Head of caudate nucleus (tissue), 42 donors: Measurements from ENCODE around the gene DNM3.

ENCODE experiments used
- DNase-seq, 42 donors: peaks; one replicate each; pipeline versions ENCODE4 v3.0.0 to v3.0.0-alpha.2; 2020 to 2021; ENCODE audit warnings: mixed read lengths in 7 of 42
- intact Hi-C: fragments of 100-400 bp; cut with DNase I; formaldehyde crosslinking; loops from one replicate; pipeline ENCODE4 v1.15.0; 2022

The DNM3 gene

DNA sequence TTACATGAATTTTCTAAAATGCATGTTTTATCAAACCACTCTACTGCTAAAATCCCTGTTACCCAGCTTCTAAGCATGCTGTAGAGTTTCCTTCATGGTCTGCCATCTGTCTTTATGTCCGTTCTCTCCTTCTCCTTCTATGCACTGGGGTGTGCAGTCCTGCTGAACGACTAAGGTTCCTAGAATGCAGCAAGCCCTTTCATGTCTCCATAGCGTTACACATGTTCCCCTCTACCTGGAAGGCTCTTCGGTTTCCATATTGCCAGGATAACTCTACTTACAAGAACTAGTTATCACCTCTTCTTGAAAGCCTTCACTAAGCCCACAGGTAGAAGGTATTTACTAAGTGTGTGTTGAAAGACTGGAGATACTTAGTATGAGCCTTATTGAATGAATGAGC, 22.2 kb downstream of the DNM3 start:
- DNase-seq, result no peak
- intact Hi-C loops, result no loop called here

DNA sequence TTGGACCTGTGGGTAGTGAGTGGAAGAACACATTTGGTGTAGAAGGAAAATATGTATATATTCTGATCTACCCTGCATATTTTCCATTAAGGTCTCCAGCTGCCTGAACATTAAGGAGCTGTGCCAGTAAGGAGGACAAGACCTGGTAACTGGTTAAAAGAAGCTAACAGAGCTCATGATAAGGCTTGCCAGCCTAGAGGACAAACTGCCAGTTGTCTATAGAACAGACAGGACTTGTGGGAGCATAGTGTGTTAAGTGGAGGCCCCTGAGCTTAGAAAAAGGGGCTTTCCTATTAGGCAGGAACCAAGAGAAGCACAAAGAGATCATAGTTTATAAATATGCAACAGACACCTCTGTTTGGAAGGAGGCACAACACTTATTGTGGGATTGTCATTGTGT, 23.0 kb downstream of the DNM3 start:
- DNase-seq, result no peak
- intact Hi-C loops, result no loop called here

DNA sequence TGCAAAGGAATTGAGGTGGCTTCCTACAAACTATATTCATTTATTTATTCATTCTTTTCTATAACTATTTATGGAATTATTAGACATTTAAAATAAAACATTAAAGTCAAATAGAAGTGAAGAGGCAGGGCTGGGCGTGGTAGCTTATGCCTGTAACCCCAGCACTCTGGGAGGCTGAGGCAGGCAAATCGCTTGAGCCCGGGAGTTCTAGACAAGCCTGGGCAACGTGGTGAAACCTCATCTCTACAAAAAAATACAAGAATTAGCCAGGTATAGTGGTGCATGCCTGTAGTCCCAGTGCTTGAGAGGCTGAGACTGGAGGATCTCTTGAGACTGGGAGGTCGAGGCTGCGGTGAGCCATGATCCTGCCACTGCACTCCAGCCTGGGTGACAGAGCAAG, 23.8 kb downstream of the DNM3 start:
- DNase-seq, result no peak
- intact Hi-C loops, result no loop called here

DNA sequence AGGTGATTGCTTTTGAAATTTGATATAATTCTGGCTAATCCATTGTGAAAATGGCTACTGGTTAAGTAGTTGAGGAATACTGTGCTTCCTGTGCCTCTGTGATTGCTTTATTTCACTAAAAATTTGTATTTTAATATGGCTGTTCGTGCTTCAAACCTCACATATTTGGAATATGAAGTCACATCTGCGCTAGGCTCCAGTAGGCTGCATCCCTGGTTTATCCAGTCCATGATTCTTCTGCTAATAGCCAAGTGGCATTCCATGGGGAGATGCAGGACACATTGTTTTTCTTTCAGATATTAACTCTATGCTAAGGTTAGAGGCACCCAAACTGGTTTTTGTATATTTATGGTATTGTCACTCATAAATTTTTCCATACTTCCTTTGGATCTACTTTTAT, 25.9 kb downstream of the DNM3 start:
- intact Hi-C loops, result no loop called here
- DNase-seq, result no peak

DNA sequence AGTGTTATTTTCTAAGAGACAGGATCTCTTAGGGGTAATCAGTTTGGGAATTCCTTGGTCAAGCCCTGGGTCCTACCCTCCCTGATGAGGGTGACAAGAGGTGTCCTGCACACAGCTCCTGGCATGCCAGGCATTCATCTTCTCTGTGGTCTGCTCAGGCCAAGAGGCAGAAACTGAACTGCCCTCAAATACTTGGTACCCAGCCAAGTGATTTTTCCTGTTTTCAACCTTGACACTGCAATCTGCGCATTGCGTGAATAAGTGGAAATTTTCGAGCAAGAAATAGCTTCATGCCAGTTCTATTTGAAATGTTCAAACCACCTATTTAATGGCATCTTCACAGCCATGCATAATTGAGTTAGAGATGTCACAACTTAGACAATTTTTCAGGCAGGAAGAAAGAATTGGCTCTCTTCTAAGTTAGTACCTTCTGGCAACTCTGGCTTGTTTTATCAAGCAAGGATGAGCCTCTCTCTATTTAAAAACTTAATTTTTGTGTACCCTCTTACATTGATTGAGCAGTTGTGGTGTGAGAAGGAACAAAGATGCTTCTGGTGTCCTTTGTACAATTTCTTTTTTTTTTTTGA, 27.0 kb downstream of the DNM3 start:
- peak in 3 of 42 donors; percentile 14 to 20 (median 15) for DNase-seq
- intact Hi-C loops, result no loop called here

DNA sequence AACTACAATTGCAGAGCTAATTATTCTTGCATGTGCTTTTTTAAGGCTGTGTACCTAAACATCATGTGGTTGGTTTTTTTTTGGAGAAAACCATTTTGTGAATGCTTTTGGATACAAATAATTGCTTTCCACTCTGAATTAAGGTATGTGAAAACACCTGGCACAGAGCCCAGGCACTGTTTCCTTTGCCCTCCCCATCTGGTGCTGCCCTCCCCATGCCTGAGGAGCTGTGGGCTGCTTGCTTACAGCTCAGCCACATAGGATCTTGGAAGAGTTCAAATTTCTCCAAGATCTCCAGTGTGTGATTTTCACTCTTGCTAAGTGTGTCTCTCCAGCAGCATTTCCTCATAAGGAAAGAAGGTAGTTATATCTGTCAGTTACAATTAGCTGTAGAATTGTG, 27.8 kb downstream of the DNM3 start:
- peak in 1 of 42 donors; percentile 46 for DNase-seq
- intact Hi-C loops, result no loop called here

DNA sequence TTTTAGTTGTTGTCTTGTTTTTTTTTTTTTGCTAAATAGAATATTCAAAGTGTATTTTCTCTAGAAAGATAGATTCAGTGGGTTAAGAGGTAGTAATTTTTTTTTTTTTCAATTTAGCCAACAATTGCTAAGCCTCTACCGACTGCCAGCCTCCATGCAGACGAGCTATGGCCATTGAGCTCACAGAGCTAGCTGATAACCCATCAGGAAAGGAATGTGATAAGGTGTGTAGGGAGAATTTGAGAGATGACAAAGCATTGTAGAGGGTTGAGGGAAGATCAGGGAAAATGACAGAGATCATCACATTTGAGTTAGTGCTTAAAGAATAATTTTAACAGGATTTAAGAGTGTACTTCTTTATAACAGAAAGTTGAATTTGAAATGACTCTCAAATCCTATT, 30.6 kb downstream of the DNM3 start:
- intact Hi-C loops, result no loop called here
- DNase-seq, result no peak

DNA sequence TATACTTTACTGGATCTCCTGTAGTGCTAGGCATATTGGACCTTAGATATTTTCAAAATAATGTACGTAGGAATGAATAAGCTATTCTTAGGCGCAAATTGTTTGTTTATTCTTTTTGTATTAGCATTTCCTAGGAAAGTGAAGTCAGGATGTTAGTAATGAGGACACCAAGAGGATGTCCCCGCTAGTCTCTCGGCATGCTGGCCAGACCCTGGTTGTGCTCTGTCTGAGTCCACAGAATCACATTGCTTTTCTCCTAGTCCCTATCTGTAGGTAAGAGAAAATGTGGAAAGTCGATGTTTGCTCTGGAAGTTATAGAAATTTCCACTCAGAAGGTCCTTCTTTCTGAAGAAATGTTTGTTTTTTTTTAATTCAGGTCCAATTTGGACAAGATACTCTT, 31.1 kb downstream of the DNM3 start:
- peak in 1 of 42 donors; percentile 19 for DNase-seq
- intact Hi-C loops, result no loop called here

DNA sequence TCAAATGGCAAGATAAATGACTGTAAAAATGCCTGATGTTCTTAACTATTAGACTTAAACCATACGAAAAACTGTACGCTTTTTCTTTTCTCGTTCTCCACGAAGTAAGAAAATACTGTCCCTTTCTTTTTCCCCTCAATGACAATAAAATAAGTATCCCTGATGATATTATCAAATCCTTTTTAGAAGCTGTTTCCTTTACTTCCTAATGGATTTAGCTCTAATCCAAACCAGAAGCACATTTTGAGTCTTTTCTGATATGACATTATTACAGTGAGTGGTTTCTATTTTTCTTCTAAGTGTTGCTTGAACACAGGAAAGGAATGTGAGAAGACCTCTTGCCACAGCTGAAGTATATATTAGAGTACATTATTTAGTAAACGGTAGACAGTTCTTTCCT, 32.4 kb downstream of the DNM3 start:
- intact Hi-C loops, result no loop called here
- DNase-seq, result no peak

DNA sequence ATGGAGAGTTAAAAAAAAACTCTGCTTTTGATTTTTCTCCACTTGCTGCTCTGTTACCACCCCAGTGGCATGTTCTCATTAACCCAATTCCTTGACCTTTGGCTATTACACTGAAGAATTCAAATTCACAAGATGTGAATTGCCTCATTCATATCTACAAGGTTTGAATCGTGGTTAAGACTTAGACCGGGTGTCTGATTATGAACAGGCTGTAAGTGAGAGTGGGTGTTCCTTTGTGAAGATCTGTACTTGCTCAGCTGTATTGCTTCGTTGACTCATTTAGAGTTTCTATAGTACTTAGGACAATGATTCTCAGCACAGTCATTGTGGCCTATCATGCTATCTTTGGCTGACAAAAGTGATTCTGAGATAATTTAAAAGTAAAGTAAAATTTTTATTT, 36.4 kb downstream of the DNM3 start:
- peak in 2 of 42 donors; percentile 36 to 38 for DNase-seq
- intact Hi-C loops, result no loop called here

DNA sequence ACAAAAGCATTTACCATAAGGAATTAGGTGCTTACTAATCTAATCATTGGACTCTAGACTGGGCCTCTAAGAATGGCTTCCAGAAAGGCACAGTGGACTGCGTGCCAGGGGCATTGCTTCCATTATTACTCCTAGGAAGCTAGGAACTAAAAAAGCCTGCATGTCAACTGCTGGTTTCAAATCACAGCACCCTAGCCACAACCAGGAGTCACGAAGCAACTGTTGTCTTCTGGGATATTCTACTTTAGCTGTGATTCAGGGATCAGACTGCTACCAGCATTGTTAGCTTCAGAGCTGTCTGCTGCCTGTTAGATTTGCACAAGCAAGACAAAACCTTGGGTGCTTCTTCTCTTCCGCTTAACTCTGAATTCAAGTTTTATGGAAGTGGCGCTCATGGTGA, 38.3 kb downstream of the DNM3 start:
- intact Hi-C loops, result no loop called here

DNA sequence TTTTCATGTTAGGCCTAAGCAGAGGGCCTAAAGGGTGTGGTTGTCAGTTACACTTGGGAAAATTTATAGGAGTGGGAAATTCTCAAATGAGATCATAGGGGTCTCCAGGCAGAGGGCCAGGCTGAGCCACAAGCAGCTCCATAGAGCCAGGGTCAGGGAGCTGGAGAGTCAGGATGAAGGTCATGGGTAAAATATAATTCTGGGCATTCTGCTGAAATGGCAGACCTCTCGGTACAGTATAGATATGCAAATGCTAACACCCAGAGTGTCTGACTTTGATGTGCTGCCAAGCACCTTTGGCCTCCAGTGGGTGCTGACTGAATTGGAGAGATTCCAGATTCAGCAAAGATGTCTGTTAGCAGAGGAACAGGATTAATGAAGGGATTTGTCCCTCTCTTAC, 40.1 kb downstream of the DNM3 start:
- intact Hi-C loops, result no loop called here
- DNase-seq, result no peak

More for the DNA sequence above, 38.3 kb downstream of the DNM3 start:
- no peak for DNase-seq

DNA sequence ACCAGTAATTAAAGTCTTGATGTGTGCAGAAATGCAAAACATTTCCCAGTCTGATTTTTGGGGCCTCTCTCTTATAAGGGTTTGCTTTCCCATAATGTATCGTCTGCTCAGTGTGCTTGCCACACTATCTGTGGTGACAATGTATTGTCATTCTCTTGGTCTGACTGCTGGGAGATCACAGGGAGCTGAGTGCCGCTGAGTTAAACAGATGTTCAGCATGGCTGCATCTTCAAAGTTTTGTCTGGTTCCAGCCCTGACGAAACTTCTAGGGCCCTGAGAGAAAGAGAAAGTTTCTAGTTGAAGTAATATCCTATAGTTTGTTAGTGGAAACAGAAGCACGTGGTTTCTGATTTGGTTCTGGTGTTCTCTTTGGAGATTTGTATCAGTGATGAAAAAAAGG, 42.6 kb downstream of the DNM3 start:
- intact Hi-C loops, result no loop called here
- no peak for DNase-seq

DNA sequence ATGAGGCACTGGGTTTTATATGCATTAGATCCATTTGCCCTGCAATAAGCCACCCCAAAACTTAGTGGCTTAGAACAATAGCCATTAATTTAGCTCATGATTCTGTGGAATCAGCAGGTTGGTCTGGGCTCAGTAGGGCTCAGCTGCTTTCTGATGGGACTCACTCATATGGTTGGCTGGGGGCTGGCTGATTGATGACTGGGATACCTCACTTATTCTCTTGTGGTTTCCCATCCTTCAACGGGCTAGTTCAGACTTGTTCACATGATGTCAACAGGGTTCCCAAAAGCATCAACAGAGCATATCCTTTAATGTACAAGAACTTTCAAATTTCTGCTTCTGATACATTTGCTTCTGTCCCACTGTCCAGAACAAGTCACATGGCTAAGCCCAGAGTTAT, 43.2 kb downstream of the DNM3 start:
- no peak for DNase-seq
- intact Hi-C loops, result no loop called here

DNA sequence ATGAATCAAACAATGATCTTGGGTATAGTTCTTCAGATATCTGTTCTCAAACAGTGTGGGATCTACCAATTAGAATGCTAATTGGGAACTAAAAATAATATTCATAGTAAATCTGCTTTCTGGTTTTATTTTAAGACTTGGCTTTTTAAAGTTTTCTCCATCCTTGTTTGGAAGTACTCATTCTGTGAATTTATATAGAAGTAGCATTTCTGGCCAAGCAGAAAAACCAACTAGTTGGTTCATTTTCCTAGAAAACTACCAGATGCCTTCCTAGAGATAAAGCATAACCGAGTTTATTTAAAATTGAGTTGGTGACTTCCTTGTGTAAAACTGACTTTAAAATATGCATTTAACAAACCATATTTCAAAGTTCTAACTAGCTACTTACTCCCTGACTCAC, 48.8 kb downstream of the DNM3 start:
- intact Hi-C loops, result no loop called here
- DNase-seq, result no peak

DNA sequence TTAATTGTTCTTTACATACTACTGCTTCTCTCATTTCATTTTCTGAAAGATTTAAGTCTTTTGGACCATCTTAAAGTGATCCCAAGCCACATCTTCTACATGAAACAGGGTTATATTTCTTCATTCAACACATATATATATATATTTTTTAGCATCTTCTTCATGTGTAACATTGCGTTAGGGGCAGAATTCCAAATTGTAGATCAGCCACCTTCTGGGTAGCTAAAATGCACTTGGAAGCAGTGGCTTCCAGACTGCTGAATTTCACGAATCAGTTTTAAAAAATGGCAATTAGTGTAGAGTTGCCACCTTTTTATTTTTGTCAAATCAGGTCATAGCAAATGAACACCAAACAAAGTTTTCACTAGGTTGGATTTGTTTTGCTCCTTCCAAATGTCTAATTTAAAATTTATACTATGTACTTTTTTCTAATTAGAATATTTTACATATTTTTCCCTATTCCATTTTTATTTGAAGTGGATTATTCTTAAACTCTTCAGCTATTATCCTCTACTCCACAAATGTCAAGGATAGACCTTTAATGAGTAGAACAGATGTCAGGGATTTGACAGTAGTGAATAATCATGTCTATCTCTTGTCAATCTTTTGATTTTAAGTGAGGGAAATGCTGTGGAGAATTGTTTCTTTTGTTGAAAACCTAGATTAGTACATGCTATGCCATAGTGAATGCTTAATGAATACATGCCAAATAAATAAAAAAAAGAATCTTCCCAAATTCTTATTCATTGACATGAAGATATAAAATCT, 55.8 kb downstream of the DNM3 start:
- DNase-seq, result no peak
- intact Hi-C loops, result loop anchor here (5.0 kb wide), 1 partner anchor 55 kb away; the partner anchor contains the start of gene DNM3

DNA sequence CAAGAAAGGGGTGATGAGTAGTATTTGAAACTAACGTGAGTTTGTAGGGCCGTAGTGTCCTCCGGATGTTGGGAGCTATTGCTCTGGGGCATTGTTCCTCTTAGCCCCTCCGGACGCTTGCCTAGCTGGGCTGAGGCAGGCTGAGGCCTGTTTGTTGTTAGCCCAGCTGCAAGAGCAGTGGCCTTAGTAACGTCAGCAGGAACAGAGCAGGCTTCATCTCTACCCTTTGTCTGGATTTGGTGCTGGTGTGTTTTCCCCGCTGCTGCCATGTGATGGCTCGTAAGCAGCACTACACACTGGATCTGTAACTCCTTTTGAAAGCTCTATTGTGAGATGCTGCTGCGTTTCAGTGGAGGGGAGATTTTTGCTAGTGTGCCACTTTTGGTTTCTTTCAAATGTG, 57.6 kb downstream of the DNM3 start:
- peak; percentile 66 to 95 (median 86) for DNase-seq
- intact Hi-C loops, result loop anchor here (5.0 kb wide), 1 partner anchor 57 kb away; the partner anchor contains the start of gene DNM3

DNA sequence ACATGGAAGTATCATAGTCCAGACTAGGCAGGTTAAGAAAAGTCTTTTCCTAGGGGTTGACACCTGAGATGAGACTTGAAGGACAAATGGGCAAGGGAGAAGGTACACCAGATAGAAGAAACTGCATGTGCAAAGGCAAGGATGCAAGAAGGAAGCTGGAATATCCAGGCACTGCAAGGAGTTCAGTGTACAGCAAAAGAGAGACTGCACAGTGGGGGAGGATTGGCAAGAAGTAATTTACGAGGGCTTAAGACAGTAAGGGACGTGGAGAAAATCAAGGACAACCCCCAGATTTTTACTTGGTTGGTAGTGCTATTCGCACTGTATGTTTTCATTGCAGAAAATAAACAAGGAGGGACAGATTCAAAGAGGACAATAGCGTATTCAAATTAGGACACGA, 58.5 kb downstream of the DNM3 start:
- peak in 2 of 42 donors; percentile 24 to 39 for DNase-seq
- intact Hi-C loops, result loop anchor here (5.0 kb wide), 1 partner anchor 58 kb away; the partner anchor contains the start of gene DNM3

DNA sequence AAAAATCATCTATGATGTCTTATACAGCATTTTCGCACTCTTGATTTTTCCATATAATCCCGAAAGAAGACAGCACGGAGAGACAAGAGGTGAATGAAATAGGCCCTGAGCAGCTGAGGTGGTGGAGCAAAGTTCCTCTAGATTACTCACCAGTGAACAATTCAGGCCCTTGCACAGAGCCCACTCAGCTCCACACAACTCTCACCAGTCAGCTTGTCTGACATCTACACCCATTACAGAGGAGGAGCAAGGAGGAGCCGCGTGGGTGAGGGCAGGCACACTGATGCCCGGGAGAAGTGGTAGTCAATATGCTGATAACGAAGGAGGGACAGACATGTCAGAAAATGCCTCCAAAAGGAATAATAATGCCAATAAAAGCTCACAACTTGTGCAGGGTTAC, 59.9 kb downstream of the DNM3 start:
- intact Hi-C loops, result no loop called here
- DNase-seq, result peak in 40 of 42 donors; percentile 41 to 86 (median 58)

DNA sequence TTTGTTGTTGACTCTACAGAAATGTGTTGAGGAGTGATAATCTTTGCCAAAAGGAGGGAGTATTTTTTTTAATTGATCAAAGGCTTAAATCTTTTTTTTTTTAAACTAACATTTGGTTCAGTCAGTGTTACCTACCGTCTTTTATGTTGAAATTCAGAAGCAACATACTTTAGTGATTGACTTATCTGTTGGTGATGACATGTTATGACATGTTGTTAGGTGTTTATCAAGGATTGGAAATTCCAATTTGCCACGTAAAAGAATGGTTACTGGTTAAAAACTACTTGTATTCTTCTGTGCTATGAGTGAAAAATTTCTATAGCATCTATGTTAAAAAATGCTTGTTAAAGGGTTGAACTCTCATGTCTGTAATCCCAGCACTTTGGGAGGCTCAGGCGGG, 61.2 kb downstream of the DNM3 start:
- intact Hi-C loops, result no loop called here
- no peak for DNase-seq
